GM19438 (cell line): ENCODE data around the gene PRICKLE3.

ENCODE experiments used
- ATAC-seq: cut with Tn5 transposase; IDR thresholded peaks from one replicate; pipeline ENCODE4 v1.9.1; 2021; ENCODE audit warnings: low read depth; ENCODE audit not compliant: unreplicated experiment

Gene PRICKLE3

GRCh38 chrX:49186125-49187027 is at the start of gene PRICKLE3:
PRICKLE3 (minus strand) TSS chrX:49186373; CDS start chrX:49186297, 76 bp downstream.
- ATAC-seq = no peak

- ATAC-seq = no peak
Observed at GRCh38 chrX:49233887-49234555, 47.8 kb upstream of the PRICKLE3 start.

DNA sequence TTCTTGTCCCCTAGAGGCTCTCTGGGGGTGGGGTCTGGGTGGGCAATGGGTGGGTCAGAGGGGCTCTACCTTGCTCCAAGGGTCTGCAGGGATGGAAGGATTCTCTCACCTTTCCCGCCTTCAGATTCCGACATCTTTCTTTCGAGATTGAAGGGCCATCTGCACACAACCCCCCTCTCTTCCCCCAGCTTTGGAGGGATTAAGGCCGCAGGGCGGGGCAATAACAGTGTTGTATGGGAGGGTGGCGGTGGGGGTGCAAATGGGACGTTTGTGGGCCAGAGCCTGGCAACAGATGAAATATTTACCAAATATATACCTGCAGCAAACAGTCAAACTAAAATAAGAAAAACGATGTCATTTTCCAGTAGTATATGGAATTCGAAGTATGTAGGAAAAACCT is 47.0 kb upstream of the PRICKLE3 start, which contains the start of gene CACNA1F:
Gene CACNA1F (minus strand): TSS at position 165 of the 400 bp plus-strand sequence. CDS start 31 bp downstream, at position 134.
- no peak for ATAC-seq

DNA sequence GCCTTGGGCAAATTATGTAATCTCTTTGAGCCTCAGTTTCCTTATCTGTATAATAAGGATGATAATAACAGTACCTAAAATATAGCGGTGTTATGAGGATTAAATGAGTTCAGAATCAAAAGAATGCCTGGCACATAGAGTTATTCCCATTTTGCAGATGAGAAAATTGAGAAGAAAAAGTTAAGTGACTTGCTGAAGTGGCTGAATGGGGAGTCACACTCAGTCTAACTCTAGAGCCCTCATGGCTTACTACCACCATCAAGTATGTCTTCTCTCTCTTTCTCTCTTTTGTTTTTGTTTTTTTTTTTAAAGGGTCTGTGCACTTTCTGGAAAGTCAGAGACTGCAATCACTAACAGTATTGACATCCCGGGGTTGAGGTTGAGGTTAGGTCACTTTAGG is 46.4 kb upstream of the PRICKLE3 start:
- no peak for ATAC-seq

DNA sequence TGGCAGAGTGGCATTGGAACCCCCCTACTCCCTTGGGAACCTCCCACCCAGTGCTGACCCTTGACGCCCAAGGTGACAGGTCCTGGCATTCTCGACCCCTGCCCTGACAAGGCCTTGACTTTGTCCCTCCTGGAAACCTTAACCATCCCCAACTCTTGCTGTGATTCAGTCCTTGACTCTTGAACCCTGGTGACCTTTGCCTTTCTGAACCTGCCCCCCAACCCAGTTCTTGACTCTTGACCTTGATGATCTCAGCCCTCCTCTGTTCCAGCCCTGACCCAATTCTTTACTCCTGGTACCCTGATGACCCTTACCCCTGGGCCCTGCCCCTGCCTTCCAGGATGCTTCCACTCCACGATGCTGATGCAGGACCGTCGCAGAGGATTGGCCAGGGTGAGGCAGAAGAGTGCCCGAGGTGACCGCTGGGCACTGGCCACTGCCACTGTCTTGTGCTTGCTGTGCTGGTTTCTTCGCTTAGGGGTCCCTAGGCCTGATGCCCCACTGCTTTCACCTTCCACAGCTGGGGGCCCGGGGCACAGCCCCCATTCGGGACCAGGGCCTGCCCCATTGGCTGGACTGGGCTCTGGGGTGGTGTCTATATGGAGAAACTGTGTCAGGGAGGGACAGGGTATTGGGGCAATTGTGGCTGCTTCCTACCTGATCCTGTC is 45.3 kb upstream of the PRICKLE3 start:
- ATAC-seq = no peak

GRCh38 chrX:49230500-49231232 is 44.5 kb upstream of the PRICKLE3 start:
- peak; percentile 58 for ATAC-seq

- no peak for ATAC-seq
Observed at GRCh38 chrX:49228185-49228584, 42.0 kb upstream of the PRICKLE3 start.

DNA sequence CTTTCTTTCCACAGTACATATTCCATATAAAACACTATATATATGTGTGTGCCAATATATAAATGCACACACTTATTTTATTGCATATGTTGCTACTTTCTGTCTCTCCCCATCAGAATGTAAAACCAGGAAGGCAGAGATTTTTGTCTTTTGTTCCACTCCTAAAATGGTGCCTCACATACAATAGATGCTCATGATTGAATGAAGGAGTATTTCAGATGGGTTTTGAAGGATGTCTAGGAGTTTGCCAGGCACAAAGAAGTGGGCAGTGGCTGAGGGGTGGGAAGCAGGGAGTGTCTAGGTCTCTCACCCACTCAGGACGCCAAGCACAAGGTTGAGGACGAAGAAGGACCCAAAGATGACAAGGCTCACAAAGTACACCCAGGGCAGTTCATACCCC is 41.6 kb upstream of the PRICKLE3 start:
- no peak for ATAC-seq

GRCh38 chrX:49226946-49227345 is 40.8 kb upstream of the PRICKLE3 start:
- no peak for ATAC-seq

DNA sequence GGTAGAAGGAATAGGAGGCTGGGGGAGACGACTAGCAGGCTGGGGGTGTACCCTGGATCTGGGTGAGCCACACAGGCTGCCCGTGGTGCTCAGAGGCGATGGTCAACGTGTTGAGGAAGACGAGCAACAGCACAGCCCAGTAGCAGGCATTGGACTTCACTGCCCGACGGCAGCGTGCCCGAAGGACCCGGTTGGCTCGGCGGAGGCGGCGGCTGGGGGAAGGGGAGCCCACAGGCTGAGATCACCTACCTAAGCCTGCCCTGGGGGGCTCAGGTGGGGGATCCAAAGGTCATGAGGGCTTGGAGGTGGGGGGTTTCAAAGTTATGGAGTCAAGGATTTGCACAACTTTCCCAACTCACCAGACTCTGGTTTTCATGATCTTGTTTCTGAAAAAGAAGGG is 39.7 kb upstream of the PRICKLE3 start:
- no peak for ATAC-seq

DNA sequence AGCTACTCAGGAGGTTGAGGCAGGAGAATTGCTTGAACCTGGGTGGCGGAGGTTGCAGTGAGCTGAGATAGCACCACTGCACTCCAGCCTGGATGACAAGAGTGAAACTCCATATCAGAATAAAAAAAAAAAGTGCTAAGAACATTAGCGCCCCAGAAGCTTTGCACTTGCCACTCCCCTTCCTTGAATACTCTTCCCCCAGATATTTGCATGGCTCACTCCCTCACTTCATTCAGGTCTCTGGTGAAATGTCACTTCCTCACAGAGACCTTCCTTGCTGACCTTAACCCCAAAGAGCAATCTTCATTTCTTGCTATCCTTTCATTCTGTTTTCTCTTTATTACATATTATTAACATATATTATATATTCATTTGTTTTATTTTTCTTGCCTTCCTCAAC is 35.7 kb upstream of the PRICKLE3 start:
- no peak for ATAC-seq

- ATAC-seq = no peak
Observed at GRCh38 chrX:49220100-49220499, 33.9 kb upstream of the PRICKLE3 start.

- ATAC-seq = no peak
Observed at GRCh38 chrX:49214996-49215526, 28.9 kb upstream of the PRICKLE3 start.

DNA sequence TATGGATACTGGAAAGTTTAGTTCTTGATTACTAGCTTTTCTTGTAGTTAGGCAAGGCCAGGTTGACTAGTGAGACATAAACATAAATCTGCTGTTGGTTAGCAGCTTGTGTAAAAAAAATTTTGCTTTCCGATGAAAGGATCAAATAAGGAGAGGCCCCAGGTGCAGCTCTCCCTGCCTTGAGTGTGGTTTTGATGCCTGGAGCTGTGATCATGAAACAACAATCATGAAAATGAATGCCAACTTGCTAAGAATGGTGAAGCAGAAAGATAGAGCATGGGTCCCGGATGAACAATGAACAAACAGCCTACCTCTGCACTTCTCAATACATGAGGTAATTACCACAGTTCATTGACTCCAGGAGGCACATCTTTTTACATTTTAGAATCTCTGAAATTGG is 28.2 kb upstream of the PRICKLE3 start:
- ATAC-seq = no peak

GRCh38 chrX:49212861-49213260 is 26.7 kb upstream of the PRICKLE3 start:
- no peak for ATAC-seq

DNA sequence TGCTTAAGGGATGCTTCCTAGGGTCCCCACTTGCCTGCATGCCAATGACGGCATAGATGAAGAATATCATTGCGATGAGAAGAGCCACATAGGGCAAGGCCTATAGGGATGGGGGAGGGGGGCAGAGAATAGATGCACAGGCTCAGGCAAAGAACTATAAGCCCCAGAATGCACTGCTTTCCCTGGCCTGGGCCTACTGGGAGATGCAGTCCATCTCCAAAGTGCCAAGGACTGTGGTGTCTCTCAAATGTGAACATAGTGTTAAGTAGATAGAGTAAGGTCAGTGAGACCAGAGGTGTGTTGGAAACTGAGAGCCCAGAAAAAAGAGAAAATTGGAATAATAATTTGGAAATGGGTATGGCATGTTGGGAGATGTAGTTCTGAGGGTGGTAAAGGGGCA is 26.0 kb upstream of the PRICKLE3 start:
- no peak for ATAC-seq

- no peak for ATAC-seq
Observed at GRCh38 chrX:49211074-49211473, 24.9 kb upstream of the PRICKLE3 start.

GRCh38 chrX:49210406-49210805 is 24.2 kb upstream of the PRICKLE3 start:
- ATAC-seq = no peak

DNA sequence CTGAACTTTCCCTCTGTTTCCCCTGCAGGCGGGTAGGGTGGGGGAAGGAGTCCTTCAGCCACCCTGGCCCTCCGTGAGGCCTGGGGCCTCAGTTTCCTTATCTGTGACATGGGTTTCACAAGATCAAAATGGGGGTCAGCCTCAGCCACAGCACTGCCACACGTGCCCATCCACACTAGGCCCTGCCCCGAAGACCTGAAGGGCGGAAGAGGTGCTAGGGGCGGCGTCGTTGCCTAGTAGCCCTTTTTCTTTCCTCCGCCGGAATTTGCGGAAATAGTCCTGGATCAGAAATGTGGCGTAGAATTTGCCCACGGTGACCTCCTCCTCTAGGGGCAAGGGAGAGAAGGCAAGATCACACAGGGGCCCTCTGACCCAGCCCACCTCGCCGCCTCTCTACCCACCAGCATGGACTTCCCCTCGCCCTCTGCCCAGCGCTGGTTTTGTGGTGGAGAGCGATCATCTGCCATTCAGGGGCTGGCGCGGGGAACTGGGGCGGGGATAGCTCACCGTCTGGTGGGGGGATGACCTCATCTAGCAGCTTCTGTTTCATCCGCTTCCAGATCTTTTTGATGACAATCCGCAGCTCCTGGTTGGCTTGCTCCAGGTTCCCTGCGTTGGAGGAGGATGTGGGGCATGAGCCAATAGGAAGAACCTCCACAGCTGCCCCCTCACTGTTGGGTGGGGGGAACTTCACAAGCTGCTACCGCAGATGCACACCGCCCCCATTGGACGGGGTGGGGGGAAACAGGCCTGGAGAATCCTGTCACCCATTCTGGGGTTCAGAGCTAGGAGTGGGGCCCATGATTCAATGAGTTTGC is 23.5 kb upstream of the PRICKLE3 start:
- ATAC-seq = no peak
